ENCODE results near the gene KRT8. TPM values are rescaled to one million over a fixed set of nuclear protein-coding genes. Genes with fewer than 3 reads are reported as not detected.

The KRT8 gene
- polyA plus RNA-seq, 1 of the 3 experiments (the other 2 are of a cell fraction) = 49.4 TPM

GRCh38 chr12:52916216-52916615 lies 11.3 kb upstream of the KRT8 start:
- no peaks in the 10 kb centered on the region for H3K27me3 ChIP-seq (ENCODE audit: insufficient read depth)
- TF ChIP-seq TAF1 (IDR thresholded peaks at IDR 0.05; ENCODE audit: borderline replicate concordance, low read depth, low read length) (no peak), CHD2 (IDR thresholded peaks at IDR 0.05; ENCODE audit: low read length, partially characterized antibody) (no peak), TCF12 (IDR thresholded peaks at IDR 0.05) (no peak), YY1 (IDR thresholded peaks at IDR 0.05; ENCODE audit: low read depth) (no peak), JUND (IDR thresholded peaks at IDR 0.05) (no peak), MAX (IDR thresholded peaks at IDR 0.05; ENCODE audit: low read depth) (no peak), SMC3 (IDR thresholded peaks at IDR 0.05; ENCODE audit: low read depth, low read length) (no peak)
- TF ChIP-seq, protein P1, sequence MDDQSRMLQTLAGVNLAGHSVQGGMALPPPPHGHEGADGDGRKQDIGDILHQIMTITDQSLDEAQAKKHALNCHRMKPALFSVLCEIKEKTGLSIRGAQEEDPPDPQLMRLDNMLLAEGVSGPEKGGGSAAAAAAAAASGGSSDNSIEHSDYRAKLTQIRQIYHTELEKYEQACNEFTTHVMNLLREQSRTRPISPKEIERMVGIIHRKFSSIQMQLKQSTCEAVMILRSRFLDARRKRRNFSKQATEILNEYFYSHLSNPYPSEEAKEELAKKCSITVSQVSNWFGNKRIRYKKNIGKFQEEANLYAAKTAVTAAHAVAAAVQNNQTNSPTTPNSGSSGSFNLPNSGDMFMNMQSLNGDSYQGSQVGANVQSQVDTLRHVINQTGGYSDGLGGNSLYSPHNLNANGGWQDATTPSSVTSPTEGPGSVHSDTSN (IDR thresholded peaks at IDR 0.05) = no peak
- H3K9me3 ChIP-seq = no peaks in the 10 kb centered on the region
- no peaks in the 10 kb centered on the region for H4K20me1 ChIP-seq (ENCODE audit: insufficient read depth)
- H3K79me2 ChIP-seq (ENCODE audit: insufficient read depth) = no peaks in the 10 kb centered on the region
- no peaks in the 10 kb centered on the region for H3K4me1 ChIP-seq (ENCODE audit: control insufficient read depth in 1 of 2, insufficient read depth in 2 of 2, low read depth in 1 of 2, low read length in 1 of 2)
- no peaks in the 10 kb centered on the region for H3F3A ChIP-seq (replicated peaks; ENCODE audit: insufficient read depth)
- no peaks in the 10 kb centered on the region for H3K9me2 ChIP-seq
- ChIA-PET CTCF (interaction anchor here (1.4 to 2.4 kb wide), 4 partner anchors 31 to 64 kb away, joined by 3 to 13 read pairs (median 6); no protein-coding TSS in a partner anchor), POLR2A (no interaction called here)
- DNase-seq = no peak
- H3K27ac ChIP-seq (ENCODE audit: low read depth in 2 of 2, low read length in 1 of 2) = no peak overlapping the region
- H3K4me3 ChIP-seq (ENCODE audit: low read depth in 2 of 2, low read length in 1 of 2) = no peak overlapping the region
- H3K36me3 ChIP-seq (replicated peaks in 1 of 2; ENCODE audit: control insufficient read depth in 1 of 2, insufficient read depth in 2 of 2, low read length in 1 of 2) = no peaks in the 10 kb centered on the region
- no peak overlapping the region for H3K4me2 ChIP-seq
- no peak overlapping the region for H2AFZ ChIP-seq (ENCODE audit: low read depth)
- H3K9ac ChIP-seq = no peak overlapping the region
- 64% methylated on average over 2 of the region's 3 CpGs for WGBS (ENCODE audit: low lambda C conversion rate)

DNA sequence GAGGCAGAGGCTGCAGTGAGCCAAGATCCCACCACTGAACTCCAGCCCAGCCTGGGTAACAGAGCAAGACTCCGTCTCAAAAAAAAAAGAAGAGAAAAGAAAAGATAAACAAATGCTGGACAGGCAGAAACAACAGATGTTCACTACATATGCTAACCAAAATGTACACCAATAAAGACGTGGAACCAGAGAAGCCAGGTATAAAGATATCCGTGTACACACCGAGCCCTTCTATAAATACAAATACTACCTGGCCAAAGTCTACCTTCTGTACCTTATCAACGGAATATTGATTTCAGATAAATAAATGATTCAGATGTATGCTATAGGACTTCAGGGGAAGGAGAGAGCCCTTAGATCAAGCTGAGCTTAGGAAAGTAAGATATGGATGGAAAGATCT lies 10.8 kb upstream of the KRT8 start:
- Histone ChIP-seq H4K20me1 (ENCODE audit: insufficient read depth) (no peaks in the 10 kb centered on the region), H3K9ac (no peak overlapping the region), H3K9me3 (no peaks in the 10 kb centered on the region), H3K27me3 (ENCODE audit: insufficient read depth) (no peaks in the 10 kb centered on the region), H3F3A (replicated peaks; ENCODE audit: insufficient read depth) (no peaks in the 10 kb centered on the region), H3K79me2 (ENCODE audit: insufficient read depth) (no peaks in the 10 kb centered on the region), H3K9me2 (no peaks in the 10 kb centered on the region), H3K36me3 (replicated peaks in 1 of 2; ENCODE audit: control insufficient read depth in 1 of 2, insufficient read depth in 2 of 2, low read length in 1 of 2) (no peaks in the 10 kb centered on the region), H3K4me1 (ENCODE audit: control insufficient read depth in 1 of 2, insufficient read depth in 2 of 2, low read depth in 1 of 2, low read length in 1 of 2) (no peaks in the 10 kb centered on the region), H3K4me3 (ENCODE audit: low read depth in 2 of 2, low read length in 1 of 2) (no peak overlapping the region), H3K27ac (ENCODE audit: low read depth in 2 of 2, low read length in 1 of 2) (no peak overlapping the region), H3K4me2 (no peak overlapping the region), H2AFZ (ENCODE audit: low read depth) (no peak overlapping the region)
- WGBS (ENCODE audit: low lambda C conversion rate) = 87% methylated on average over 5 of the region's 5 CpGs
- DNase-seq = no peak
- TF ChIP-seq EZH2phosphoT487 (IDR thresholded peaks at IDR 0.05; ENCODE audit: borderline replicate concordance, low read depth) (no peak), ELF1 (IDR thresholded peaks at IDR 0.05) (no peak)
- POLR2A ChIA-PET = no interaction called here
- CTCF ChIA-PET = interaction anchor here (0.6 to 2.4 kb wide), 6 partner anchors 30 to 678 kb away, joined by 3 to 13 read pairs (median 6); no protein-coding TSS in a partner anchor

GRCh38 chr12:52914576-52915121 lies 9.8 kb upstream of the KRT8 start:
- WGBS (ENCODE audit: low lambda C conversion rate) = 72% methylated on average over 7 of the region's 7 CpGs
- Histone ChIP-seq H3K9ac (no peak overlapping the region), H3K79me2 (ENCODE audit: insufficient read depth) (no peaks in the 10 kb centered on the region), H3K4me1 (ENCODE audit: control insufficient read depth in 1 of 2, insufficient read depth in 2 of 2, low read depth in 1 of 2, low read length in 1 of 2) (no peaks in the 10 kb centered on the region), H2AFZ (ENCODE audit: low read depth) (no peak overlapping the region), H3K36me3 (replicated peaks in 1 of 2; ENCODE audit: control insufficient read depth in 1 of 2, insufficient read depth in 2 of 2, low read length in 1 of 2) (no peaks in the 10 kb centered on the region), H3K9me2 (no peaks in the 10 kb centered on the region), H3K27me3 (ENCODE audit: insufficient read depth) (no peaks in the 10 kb centered on the region), H3K4me3 (ENCODE audit: low read depth in 2 of 2, low read length in 1 of 2) (no peak overlapping the region), H3F3A (replicated peaks; ENCODE audit: insufficient read depth) (no peaks in the 10 kb centered on the region), H4K20me1 (ENCODE audit: insufficient read depth) (no peaks in the 10 kb centered on the region), H3K4me2 (no peak overlapping the region), H3K27ac (ENCODE audit: low read depth in 2 of 2, low read length in 1 of 2) (no peak overlapping the region), H3K9me3 (no peaks in the 10 kb centered on the region)
- no peak for TF ChIP-seq FOXM1 (IDR thresholded peaks at IDR 0.05; ENCODE audit: low read depth)
- no peak for TF ChIP-seq EZH2phosphoT487 (IDR thresholded peaks at IDR 0.05; ENCODE audit: borderline replicate concordance, low read depth)
- TF ChIP-seq RAD21 (IDR thresholded peaks at IDR 0.05; ENCODE audit: low read length) = no peak
- TF ChIP-seq FOSL2 (IDR thresholded peaks at IDR 0.05; ENCODE audit: borderline replicate concordance, low read depth) = no peak
- no peak for TF ChIP-seq EP300 (IDR thresholded peaks at IDR 0.05; ENCODE audit: borderline replicate concordance in 1 of 2, low read depth in 1 of 2, low read length in 1 of 2)
- no peak for TF ChIP-seq NRF1 (IDR thresholded peaks at IDR 0.05; ENCODE audit: low read depth, low read length)
- TF ChIP-seq CHD2 (IDR thresholded peaks at IDR 0.05; ENCODE audit: low read length, partially characterized antibody) = no peak
- no peak for TF ChIP-seq MEF2A (IDR thresholded peaks at IDR 0.05; ENCODE audit: borderline replicate concordance, low read depth)
- TF ChIP-seq TEAD4 (IDR thresholded peaks at IDR 0.05; ENCODE audit: borderline replicate concordance, insufficient read depth) = no peak
- TF ChIP-seq RFX5 (IDR thresholded peaks at IDR 0.05; ENCODE audit: low read length) = no peak
- no peak for TF ChIP-seq RXRA (IDR thresholded peaks at IDR 0.05; ENCODE audit: borderline replicate concordance, low read depth)
- no peak for TF ChIP-seq SMC3 (IDR thresholded peaks at IDR 0.05; ENCODE audit: low read depth, low read length)
- no peak for TF ChIP-seq ELF1 (IDR thresholded peaks at IDR 0.05)
- DNase-seq = no peak
- ChIA-PET CTCF (interaction anchor here (0.6 to 1.8 kb wide), 4 partner anchors 29 to 677 kb away, joined by 3 to 8 read pairs (median 4); no protein-coding TSS in a partner anchor), POLR2A (no interaction called here)

Measured in SK-N-SH (cell line).